Aorta (tissue), 5 donors: ENCODE data around the gene LRMDA. TPM values are rescaled to one million over a fixed set of nuclear protein-coding genes. Genes with fewer than 3 reads are reported as not detected.

ENCODE experiments used
- ATAC-seq: fragments of 200-7000 bp; cut with Tn5 transposase; one replicate; pipeline ENCODE4 v1.9.1; 2022; ENCODE audit warnings: moderate library complexity; ENCODE audit not compliant: low FRiP score
- DNase-seq, 2 donors: peaks; one replicate each; pipeline ENCODE4 v3.0.0-alpha.2; 2020
- H3K27ac ChIP-seq, 2 donors: one replicate each; pipeline ENCODE4 v1.5.1; 2013; ENCODE audit warnings: low read length in 2 of 2, mild to moderate bottlenecking in 2 of 2, moderate library complexity in 2 of 2, control low read depth in 1 of 2, inconsistent platforms in 1 of 2, low read depth in 1 of 2
- H3K27me3 ChIP-seq, 2 donors: one replicate each; pipeline ENCODE4 v1.6.1; 2013; ENCODE audit warnings: control low read depth in 1 of 2, low read length in 1 of 2, mild to moderate bottlenecking in 1 of 2, moderate library complexity in 1 of 2; ENCODE audit not compliant: insufficient read depth in 2 of 2, control insufficient read depth in 1 of 2
- H3K36me3 ChIP-seq, 2 donors: one replicate each; pipeline ENCODE4 v1.6.1; 2013; ENCODE audit warnings: control low read depth in 1 of 2, low read length in 1 of 2, mild to moderate bottlenecking in 1 of 2; ENCODE audit not compliant: insufficient read depth in 2 of 2, control insufficient read depth in 1 of 2
- H3K4me1 ChIP-seq, 2 donors: one replicate each; pipeline ENCODE4 v1.6.1; 2013; ENCODE audit warnings: low read length in 2 of 2, control low read depth in 1 of 2, mild to moderate bottlenecking in 1 of 2, moderate library complexity in 1 of 2; ENCODE audit not compliant: insufficient read depth in 2 of 2, control insufficient read depth in 1 of 2
- H3K4me3 ChIP-seq, 2 donors: one replicate each; pipeline ENCODE4 v1.5.1; 2013; ENCODE audit warnings: low read length in 2 of 2, control low read depth in 1 of 2, mild to moderate bottlenecking in 1 of 2
- H3K9me3 ChIP-seq: one replicate; pipeline ENCODE4 v1.6.1; 2013; ENCODE audit warnings: mild to moderate bottlenecking, low read length; ENCODE audit not compliant: control insufficient read depth
- WGBS, 2 donors: extraction: QIAGEN DNeasy Blood & Tissue Kit; methylation state at CpG; one replicate each; pipeline ENCODE4 v1.1.7; 2013; 5-methylcytosine and 5-hydroxymethylcytosine counted together
- intact Hi-C, 2 donors: fragments of 100-400 bp; cut with DNase I; formaldehyde crosslinking; loops; one replicate each; pipeline versions ENCODE4 v1.14.2 to v1.15.0; 2022
- polyA plus RNA-seq, 2 donors: library from polyadenylated mRNA; stranded (reverse); fragments of 200-250 nt; gene quantifications; one replicate each; pipeline ENCODE4 v1.2.3, GENCODE V29; 2013
- total RNA-seq, 2 donors: library from RNA; stranded (reverse); fragmentation: NEBNext Ultra II Directional; extraction: Animal tissue kit (Norgen Biotek cat#: 25700); gene quantifications; one replicate each; pipeline ENCODE4 v1.2.1, GENCODE V29; 2021
- donor health status: healthy with polysubstance abuse.
- donor health status: Bipolar disorder and iron deficiency.
- donor health status: DM: no; HTN: no; CAD: no.
- donor health status: DM: no; HTN: no; CAD: no.
- donor health status: DM: yes; HTN: yes; CAD: no.

Gene LRMDA
- total and polyA plus RNA-seq, 4 donors: 7.4 to 25.7 (median 14.7) TPM

GRCh38 chr10:76466836-76467503 lies 1035.5 kb downstream of the LRMDA start:
- no peaks in the 10 kb centered on the region for H3K9me3 ChIP-seq
- H3K4me1 ChIP-seq: peaks cover 0 to 2% of the 10 kb centered on the region in 2 donors
- WGBS, 2 donors: 82 to 87% methylated on average over 6 of the region's 6 CpGs
- no peak overlapping the region for H3K27ac ChIP-seq
- H3K36me3 ChIP-seq: no peaks in the 10 kb centered on the region
- DNase-seq: no peak
- no peak for ATAC-seq
- H3K27me3 ChIP-seq: no peaks in the 10 kb centered on the region
- H3K4me3 ChIP-seq: no peak overlapping the region
- intact Hi-C loops: no loop called here

- Histone ChIP-seq H3K27me3 (no peaks in the 10 kb centered on the region), H3K9me3 (no peaks in the 10 kb centered on the region), H3K4me3 (no peak overlapping the region), H3K4me1 (peaks cover 0 to 2% of the 10 kb centered on the region in 2 donors), H3K27ac (no peak overlapping the region), H3K36me3 (no peaks in the 10 kb centered on the region)
- no peak for ATAC-seq
- DNase-seq: no peak
- intact Hi-C loops: no loop called here
Observed at GRCh38 chr10:76469675-76470074, 1038.3 kb downstream of the LRMDA start.

- DNase-seq (no peak), ATAC-seq (no peak)
- WGBS, 2 donors: 51 to 62% methylated on average over 5 of the region's 5 CpGs
- peak overlapping the region; percentile 17 to 22 for H3K27ac ChIP-seq
- intact Hi-C loops: no loop called here
- no peaks in the 10 kb centered on the region for H3K27me3 ChIP-seq
- no peaks in the 10 kb centered on the region for H3K9me3 ChIP-seq
- H3K4me1 ChIP-seq: peaks cover 0 to 7% of the 10 kb centered on the region in 2 donors
- H3K36me3 ChIP-seq: no peaks in the 10 kb centered on the region
- H3K4me3 ChIP-seq: no peak overlapping the region
Observed at GRCh38 chr10:76479103-76479790, 1047.8 kb downstream of the LRMDA start.

GRCh38 chr10:76481178-76481577 lies 1049.8 kb downstream of the LRMDA start:
- 31 to 35% methylated on average over 2 of the region's 2 CpGs for WGBS, 2 donors

GRCh38 chr10:76487582-76487981 lies 1056.2 kb downstream of the LRMDA start:
- no peak overlapping the region for H3K4me3 ChIP-seq
- no peak overlapping the region for H3K27ac ChIP-seq
- no peaks in the 10 kb centered on the region for H3K27me3 ChIP-seq
- no peak for DNase-seq
- H3K9me3 ChIP-seq: no peaks in the 10 kb centered on the region
- no peaks in the 10 kb centered on the region for H3K4me1 ChIP-seq
- no peaks in the 10 kb centered on the region for H3K36me3 ChIP-seq
- WGBS, 2 donors: 97 to 98% methylated on average over 1 of the region's 1 CpG
- intact Hi-C loops: no loop called here
- no peak for ATAC-seq

More at GRCh38 chr10:76481178-76481577, 1049.8 kb downstream of the LRMDA start:
- Histone ChIP-seq H3K4me3 (no peak overlapping the region), H3K36me3 (no peaks in the 10 kb centered on the region), H3K27me3 (no peaks in the 10 kb centered on the region), H3K9me3 (no peaks in the 10 kb centered on the region), H3K4me1 (peaks cover 0 to 7% of the 10 kb centered on the region in 2 donors), H3K27ac (peak overlapping the region in 1 of 2 donors; percentile 67)
- DNase-seq: no peak
- peak; percentile 41 for ATAC-seq
- intact Hi-C loops: no loop called here

GRCh38 chr10:76488602-76489001 lies 1057.2 kb downstream of the LRMDA start:
- H3K4me1 ChIP-seq: no peaks in the 10 kb centered on the region
- 99 to 100% methylated on average over 1 of the region's 1 CpG for WGBS, 2 donors
- no peaks in the 10 kb centered on the region for H3K27me3 ChIP-seq
- H3K27ac ChIP-seq: no peak overlapping the region
- ATAC-seq (no peak), DNase-seq (no peak)
- intact Hi-C loops: no loop called here
- H3K36me3 ChIP-seq: no peaks in the 10 kb centered on the region
- no peak overlapping the region for H3K4me3 ChIP-seq
- peaks cover 2% of the 10 kb centered on the region for H3K9me3 ChIP-seq

GRCh38 chr10:76491216-76491615 lies 1059.8 kb downstream of the LRMDA start:
- Histone ChIP-seq H3K4me3 (no peak overlapping the region), H3K27ac (no peak overlapping the region), H3K9me3 (peaks cover 2% of the 10 kb centered on the region), H3K27me3 (no peaks in the 10 kb centered on the region), H3K4me1 (no peaks in the 10 kb centered on the region), H3K36me3 (no peaks in the 10 kb centered on the region)
- ATAC-seq: no peak
- no peak for DNase-seq
- intact Hi-C loops: loop anchor here in 1 of 2 donors (5.0 kb wide), 1 partner anchor 89 kb away; no protein-coding TSS in a partner anchor

GRCh38 chr10:76492026-76492425 lies 1060.6 kb downstream of the LRMDA start:
- Histone ChIP-seq H3K27ac (peak overlapping the region; percentile 57 to 85), H3K27me3 (no peaks in the 10 kb centered on the region), H3K4me3 (no peak overlapping the region), H3K4me1 (no peaks in the 10 kb centered on the region), H3K9me3 (peaks cover 2% of the 10 kb centered on the region), H3K36me3 (no peaks in the 10 kb centered on the region)
- intact Hi-C loops: loop anchor here in 1 of 2 donors (5.0 kb wide), 1 partner anchor 90 kb away; no protein-coding TSS in a partner anchor
- DNase-seq (no peak), ATAC-seq (no peak)
- 14 to 20% methylated on average over 3 of the region's 3 CpGs for WGBS, 2 donors
